Progenitor cell of endocrine pancreas (in vitro differentiated cells): Measurements from ENCODE around the gene GNAL. TPM values are rescaled to one million over a fixed set of nuclear protein-coding genes. Genes with fewer than 3 reads are reported as not detected.

ENCODE experiments used
- DNase-seq: peaks from one replicate; pipeline ENCODE4 v3.0.0; 2021; ENCODE audit warnings: low spot score; ENCODE audit not compliant: unreplicated experiment
- H3K27ac Mint-ChIP-seq: 2 replicates; pipeline ENCODE4 v1.8.0; 2021; ENCODE audit warnings: mild to moderate bottlenecking, moderate library complexity, mixed read lengths
- H3K27me3 Mint-ChIP-seq: 2 replicates; pipeline ENCODE4 v1.8.0; 2021; ENCODE audit warnings: mixed read lengths
- H3K36me3 Mint-ChIP-seq: 2 replicates; pipeline ENCODE4 v1.8.0; 2022; ENCODE audit warnings: mixed read lengths; ENCODE audit not compliant: insufficient read depth
- H3K4me1 Mint-ChIP-seq: 2 replicates; pipeline ENCODE4 v1.8.0; 2021; ENCODE audit warnings: low read depth, mixed read lengths
- H3K4me3 Mint-ChIP-seq: 2 replicates; pipeline ENCODE4 v1.8.0; 2021; ENCODE audit warnings: low read depth, mild to moderate bottlenecking, moderate library complexity, mixed read lengths
- H3K9me3 Mint-ChIP-seq: 2 replicates; pipeline ENCODE4 v1.8.0; 2021; ENCODE audit warnings: low read depth, mixed read lengths
- CTCF ChIP-seq: fragments of 200-600 bp; sonication (generic); IDR thresholded peaks from one replicate; pipeline ENCODE4 v1.5.0; 2021; ENCODE audit warnings: antibody characterized with exemption, mild to moderate bottlenecking; ENCODE audit not compliant: unreplicated experiment
- total RNA-seq: library from RNA; stranded (reverse); gene quantifications from 2 replicates; pipeline ENCODE4 v1.2.1, GENCODE V29; 2021

The GNAL gene
- total RNA-seq, 1 donor from 2014 or later = 10.0 TPM

GRCh38 chr18:11883153-11883552 is 194.1 kb downstream of the GNAL start:
- H3K27ac Mint-ChIP-seq = no peak overlapping the region
- peaks cover 11% of the 10 kb centered on the region for H3K4me1 Mint-ChIP-seq
- no peak for DNase-seq
- TF ChIP-seq CTCF = no peak
- peaks cover 9% of the 10 kb centered on the region for H3K36me3 Mint-ChIP-seq
- no peaks in the 10 kb centered on the region for H3K27me3 Mint-ChIP-seq
- H3K9me3 Mint-ChIP-seq = no peaks in the 10 kb centered on the region
- H3K4me3 Mint-ChIP-seq = no peak overlapping the region

- Mint-ChIP-seq H3K9me3 (no peaks in the 10 kb centered on the region), H3K27ac (no peak overlapping the region), H3K4me1 (peaks cover 11% of the 10 kb centered on the region), H3K36me3 (peaks cover 9% of the 10 kb centered on the region), H3K27me3 (no peaks in the 10 kb centered on the region), H3K4me3 (no peak overlapping the region)
- TF ChIP-seq CTCF = no peak
- no peak for DNase-seq
These were observed 195.4 kb downstream of the GNAL start for GRCh38 chr18:11884396-11885030.

GRCh38 chr18:11885278-11885947 is 196.3 kb downstream of the GNAL start:
- peaks cover 11% of the 10 kb centered on the region for H3K4me1 Mint-ChIP-seq
- H3K4me3 Mint-ChIP-seq = no peak overlapping the region
- H3K27me3 Mint-ChIP-seq = no peaks in the 10 kb centered on the region

GRCh38 chr18:11886577-11887110 is 197.6 kb downstream of the GNAL start:
- DNase-seq = no peak
- TF ChIP-seq CTCF = no peak
- peaks cover 9% of the 10 kb centered on the region for H3K4me1 Mint-ChIP-seq
- no peaks in the 10 kb centered on the region for H3K27me3 Mint-ChIP-seq
- H3K27ac Mint-ChIP-seq = no peak overlapping the region
- H3K9me3 Mint-ChIP-seq = no peaks in the 10 kb centered on the region
- H3K4me3 Mint-ChIP-seq = no peak overlapping the region
- peaks cover 17% of the 10 kb centered on the region for H3K36me3 Mint-ChIP-seq

More at GRCh38 chr18:11885278-11885947, 196.3 kb downstream of the GNAL start:
- TF ChIP-seq CTCF = no peak
- Mint-ChIP-seq H3K36me3 (peaks cover 12% of the 10 kb centered on the region), H3K9me3 (no peaks in the 10 kb centered on the region), H3K27ac (no peak overlapping the region)
- no peak for DNase-seq

GRCh38 chr18:11887328-11888128 is 198.5 kb downstream of the GNAL start:
- Mint-ChIP-seq H3K36me3 (peaks cover 17% of the 10 kb centered on the region), H3K9me3 (no peaks in the 10 kb centered on the region)

More at GRCh38 chr18:11887328-11888128, 198.5 kb downstream of the GNAL start:
- peaks cover 7% of the 10 kb centered on the region for H3K4me1 Mint-ChIP-seq
- H3K27ac Mint-ChIP-seq = no peak overlapping the region
- H3K27me3 Mint-ChIP-seq = no peaks in the 10 kb centered on the region
- no peak for TF ChIP-seq CTCF
- no peak overlapping the region for H3K4me3 Mint-ChIP-seq
- DNase-seq = no peak
